Activated CD8-positive, alpha-beta memory T cell treated with anti-CD3 and anti-CD28 coated beads, Interleukin-2, amount 50 U/mL, for 24 hours (primary cell): ENCODE data around the gene GRIN1.

Experiments
- DNase-seq: peaks from one replicate; pipeline ENCODE4 v3.0.0-alpha.2; 2020; ENCODE audit errors: extremely low read depth

Gene GRIN1

DNA sequence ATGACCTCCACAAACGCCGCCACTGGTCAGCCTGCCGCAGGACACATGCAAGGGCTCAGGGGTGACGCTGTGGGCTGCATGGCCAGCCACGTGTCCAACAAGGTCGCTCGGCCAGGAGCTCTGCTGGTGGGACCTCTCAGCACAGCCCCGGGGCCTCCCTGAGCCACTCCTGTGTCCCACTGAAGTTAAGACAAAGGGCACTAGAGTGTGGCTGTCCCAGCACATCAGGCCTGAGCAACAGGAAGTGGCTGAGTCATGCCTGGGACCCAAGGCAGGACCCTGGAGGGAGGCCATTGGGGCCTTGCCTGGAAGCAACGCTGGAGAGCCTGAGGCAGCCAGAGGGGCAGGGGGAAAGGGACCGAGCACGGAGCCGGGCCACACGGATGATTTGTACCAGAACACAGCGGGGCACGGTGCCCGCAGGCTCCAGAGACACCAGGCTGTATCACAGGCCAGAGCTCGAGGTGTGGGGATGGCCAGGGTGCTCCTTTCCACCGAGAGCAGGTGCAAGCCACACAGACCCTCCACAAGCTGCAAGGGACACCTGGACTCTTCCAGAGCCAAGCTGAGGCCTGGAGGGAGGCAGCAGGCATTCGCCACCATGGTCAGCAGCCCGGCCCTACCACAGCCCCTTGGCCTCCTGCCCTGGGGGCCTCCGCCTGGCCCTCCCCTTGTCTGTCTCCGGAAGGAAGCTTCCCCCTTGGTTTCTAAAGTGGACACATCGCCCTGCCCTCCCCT is 39.4 kb downstream of the GRIN1 start:
- DNase-seq = no peak

DNA sequence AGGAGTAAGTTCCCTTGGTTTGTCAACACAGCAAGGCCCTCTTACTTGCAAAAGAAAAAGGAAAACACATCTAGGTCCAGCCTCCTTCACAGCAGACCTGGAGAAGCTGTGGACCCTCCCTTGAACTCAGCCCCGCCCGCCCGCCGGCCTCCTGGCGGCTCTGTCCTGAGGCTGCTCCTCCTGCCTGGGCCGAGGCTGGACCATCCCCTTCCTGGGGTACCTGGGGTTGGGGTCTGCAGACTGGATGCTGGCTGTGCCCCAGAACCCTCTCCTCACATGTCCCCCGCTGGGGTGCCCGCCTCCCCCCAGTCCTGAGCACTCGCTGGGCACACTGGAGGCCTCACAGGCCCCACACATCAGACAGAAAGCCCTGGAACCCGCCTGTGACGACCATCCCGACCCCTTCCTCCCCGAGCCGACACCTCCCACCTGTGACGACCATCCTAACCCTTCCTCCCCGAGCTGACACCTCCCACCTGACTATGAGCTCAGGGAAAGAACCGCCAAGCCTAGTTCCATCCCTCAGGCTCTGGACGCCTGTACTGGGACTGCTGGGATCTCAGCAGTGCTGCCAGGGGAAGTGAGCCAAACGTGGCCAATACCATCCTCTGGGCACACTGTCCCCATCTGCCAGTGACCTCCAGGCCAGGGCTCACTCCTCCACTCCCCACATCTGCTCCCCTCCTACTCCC is 40.1 kb downstream of the GRIN1 start:
- DNase-seq = no peak

DNA sequence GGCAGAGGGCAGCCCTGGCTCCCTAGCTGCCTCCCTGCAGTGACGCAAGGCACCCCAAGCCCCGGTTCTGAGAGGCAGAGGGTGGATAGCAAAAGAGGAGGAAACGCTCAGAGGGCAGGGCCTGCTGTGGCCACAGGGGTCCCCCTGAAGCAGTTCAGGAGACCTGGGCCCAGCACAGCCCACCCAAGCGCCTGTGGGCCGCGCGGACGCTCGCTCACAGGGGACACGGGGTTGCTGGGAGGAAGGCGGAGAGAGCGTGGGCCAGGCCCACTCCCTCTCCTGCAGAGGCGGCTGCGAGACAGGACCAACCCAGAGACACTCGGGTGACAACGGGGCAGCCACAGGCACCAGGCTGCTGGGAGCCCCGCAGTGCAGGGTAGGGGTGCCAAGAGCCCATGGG is 40.8 kb downstream of the GRIN1 start:
- no peak for DNase-seq

DNA sequence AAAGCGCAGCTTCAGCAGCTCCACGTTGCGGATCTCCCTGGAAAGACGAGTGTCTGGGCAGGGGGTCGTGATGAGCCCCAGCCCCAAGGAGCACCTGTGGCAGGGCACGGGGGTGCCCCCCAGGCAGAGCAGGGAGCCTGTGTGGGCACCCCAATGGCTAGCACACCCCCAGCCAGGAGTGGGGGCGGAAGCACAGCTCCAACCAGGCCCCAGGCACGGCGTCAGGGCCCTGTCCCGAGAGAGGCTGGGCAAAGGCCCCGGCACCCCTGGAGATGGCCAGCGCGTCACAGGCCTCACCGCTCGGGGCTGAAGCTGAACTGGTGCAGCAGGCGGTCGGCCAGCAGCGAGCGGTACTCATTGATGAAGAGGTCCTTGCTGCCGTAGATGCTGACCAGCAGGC is 41.5 kb downstream of the GRIN1 start:
- no peak for DNase-seq

DNA sequence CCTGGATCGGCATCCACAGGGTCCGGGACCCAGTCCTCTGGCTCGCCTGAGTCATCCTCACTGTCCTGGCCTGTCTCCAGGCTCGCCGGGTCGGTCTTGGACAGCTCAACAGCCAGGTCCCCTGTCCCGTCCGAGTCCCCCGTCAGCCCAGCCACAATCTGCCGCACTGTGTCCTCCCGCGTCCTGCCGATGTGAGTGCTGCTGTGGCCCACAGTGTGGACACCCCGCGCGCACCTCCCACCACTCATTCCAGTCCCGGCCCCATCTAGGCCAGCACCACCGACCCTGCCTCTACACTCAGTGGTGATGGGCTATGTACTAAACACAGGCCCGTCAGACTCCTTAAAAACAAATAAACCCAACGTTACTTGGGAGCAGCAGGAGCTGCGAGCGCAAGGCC is 42.7 kb downstream of the GRIN1 start:
- DNase-seq = no peak

DNA sequence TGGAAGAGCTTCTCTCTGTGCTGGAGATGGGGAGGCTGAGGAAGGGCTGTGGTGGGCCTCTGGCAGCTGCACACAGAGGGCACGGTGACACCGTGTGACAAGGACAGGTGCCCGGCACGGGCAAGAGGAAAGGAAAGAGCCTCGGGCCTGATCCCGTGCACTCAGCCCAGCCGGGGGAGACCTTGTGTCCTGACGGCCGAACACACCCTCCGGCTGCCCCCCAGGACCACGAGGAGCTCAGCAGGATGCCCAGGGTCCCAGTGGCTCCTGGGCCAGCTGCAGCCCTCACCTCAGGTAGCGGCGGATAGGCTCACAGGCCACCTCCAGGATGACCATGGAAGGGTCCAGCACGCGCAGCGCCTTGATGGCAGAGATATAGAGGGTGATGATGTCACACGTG is 43.9 kb downstream of the GRIN1 start:
- no peak for DNase-seq

DNA sequence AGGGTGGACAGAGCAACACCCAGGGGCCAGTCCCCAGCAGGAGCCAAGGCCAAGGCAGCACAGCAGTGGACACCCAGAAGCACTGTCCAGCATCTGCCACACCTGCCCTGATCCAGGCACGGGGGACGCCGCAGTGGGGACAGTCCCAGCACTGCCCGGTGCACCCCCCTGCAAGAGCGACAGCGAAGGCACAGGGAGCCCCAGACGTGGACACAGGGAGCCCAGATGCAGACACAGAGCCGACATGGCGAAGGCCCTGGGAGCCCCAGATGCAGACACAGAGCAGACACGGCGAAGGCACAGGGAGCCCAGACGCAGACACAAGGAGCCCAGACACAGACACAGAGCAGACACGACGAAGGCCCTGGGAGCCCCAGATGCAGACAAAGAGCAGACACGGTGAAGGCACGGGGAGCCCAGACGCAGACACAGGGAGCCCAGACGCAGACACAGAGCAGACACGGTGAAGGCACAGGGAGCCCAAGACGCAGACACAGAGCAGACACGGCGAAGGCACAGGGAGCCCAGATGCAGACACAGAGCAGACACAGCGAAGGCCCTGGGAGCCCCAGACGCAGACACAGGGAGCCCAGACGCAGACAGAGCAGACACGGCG is 45.1 kb downstream of the GRIN1 start:
- DNase-seq = no peak

DNA sequence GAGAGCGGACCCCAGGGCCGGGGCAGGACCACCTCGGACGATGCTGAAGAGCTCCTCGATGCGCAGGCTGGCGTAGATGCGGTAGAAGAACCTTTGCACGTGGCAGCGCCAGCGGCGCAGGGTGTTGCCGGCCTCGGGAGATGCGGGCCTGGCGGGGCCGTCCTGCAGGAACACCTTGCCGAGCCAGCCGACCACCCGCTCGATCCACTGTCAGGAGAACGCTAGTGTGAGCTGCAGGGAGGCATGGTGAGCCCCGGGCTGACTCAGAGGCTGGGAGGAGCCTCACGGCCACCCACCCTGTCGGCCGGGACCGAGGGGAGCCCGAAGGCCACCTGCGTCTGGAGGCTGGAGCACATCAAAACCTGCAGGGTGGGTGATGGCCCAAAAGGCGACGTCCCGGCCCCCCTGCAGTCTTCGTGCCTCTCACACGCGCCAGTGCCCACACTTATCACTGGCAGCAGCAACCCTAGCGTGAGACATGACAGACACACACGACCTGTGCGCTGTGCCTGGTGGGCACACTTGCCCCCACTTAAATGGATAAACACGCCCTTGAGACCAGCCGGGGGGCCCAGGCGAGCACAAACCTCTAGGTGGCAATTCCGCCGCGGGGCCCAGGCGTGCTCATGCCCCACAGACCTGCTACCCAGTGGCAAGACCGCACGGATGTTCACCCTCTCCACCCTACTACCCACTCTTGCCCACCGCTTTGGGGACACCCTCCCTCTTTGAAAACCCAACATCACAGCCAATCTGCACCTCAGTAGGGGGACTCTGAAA is 46.1 kb downstream of the GRIN1 start:
- no peak for DNase-seq

DNA sequence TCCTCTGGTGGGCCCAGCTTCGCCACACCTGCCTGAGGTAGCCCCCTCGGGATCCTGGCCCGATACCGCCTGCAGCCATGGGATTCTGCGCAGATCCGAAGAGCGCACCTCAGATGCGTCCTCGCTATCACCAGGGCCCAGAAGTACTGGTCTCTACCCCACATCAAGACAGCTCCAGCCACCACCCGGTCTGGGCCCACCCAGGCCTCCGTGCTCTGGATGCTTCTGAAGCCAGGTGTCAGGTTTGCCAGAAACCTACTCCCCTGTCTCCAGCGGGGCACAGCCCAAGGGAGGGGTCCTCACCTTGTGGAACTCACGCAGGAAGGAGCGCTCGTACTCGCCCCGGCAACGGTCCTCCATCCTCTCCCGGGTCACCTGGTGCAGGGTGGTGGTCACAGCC is 47.0 kb downstream of the GRIN1 start:
- no peak for DNase-seq

DNA sequence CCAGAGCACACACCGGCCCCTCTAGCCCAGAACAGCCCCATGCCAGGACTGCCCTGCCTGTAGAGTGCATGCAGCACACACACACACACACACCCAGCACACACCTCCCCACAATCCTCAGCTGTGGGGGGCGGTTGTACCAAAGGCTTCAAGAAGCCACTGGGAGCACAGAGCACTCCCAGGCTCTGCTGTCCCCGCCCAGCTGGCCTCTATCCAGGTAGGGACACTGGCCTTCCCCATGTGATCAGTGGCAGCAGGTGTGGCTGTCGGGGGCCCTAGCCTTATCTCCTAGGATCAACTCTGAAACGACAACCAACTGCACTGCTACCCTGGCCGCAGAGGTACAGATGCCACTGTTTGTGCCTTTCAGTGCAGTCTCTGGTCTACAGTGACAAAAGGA is 47.4 kb downstream of the GRIN1 start:
- DNase-seq = no peak

DNA sequence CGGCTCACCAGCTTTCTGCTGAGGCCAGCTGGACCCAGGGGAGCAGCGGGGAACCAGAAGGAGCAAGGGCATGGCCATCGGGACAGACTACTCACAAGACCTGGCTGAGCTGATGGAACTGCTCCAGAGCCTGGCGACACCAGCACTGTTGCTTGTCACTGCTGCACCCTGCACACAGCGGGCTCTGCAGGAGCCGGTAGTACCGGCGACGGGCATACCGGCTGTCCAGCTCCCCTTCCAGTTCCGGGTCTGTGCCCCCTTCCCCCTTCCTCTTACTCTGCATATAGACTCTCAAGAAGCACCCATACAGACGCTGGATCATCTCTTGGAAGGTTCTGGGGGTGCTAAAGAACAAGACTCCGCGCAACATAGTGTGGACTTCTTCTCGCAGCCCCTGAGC is 48.4 kb downstream of the GRIN1 start:
- DNase-seq = no peak

DNA sequence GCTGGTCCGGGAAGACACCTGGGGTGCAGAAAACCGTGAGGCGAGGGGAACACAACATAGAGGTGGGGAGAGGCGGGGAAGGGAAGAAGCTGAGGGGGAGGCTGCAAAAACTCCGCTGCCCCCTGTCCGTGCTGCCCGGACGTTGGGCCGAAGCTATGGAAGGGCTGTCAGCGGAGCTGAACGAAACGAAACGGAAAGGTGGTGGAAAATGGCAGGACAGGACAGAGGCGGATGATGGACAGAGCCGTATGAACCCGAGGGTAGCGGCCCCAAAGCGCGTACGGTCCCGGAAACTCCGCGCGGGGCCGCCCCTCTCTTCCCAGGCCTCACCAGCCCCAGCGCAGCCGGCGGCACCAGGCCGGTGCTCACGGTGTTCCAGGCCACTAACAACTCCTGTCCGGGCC is 49.1 kb downstream of the GRIN1 start:
- no peak for DNase-seq

DNA sequence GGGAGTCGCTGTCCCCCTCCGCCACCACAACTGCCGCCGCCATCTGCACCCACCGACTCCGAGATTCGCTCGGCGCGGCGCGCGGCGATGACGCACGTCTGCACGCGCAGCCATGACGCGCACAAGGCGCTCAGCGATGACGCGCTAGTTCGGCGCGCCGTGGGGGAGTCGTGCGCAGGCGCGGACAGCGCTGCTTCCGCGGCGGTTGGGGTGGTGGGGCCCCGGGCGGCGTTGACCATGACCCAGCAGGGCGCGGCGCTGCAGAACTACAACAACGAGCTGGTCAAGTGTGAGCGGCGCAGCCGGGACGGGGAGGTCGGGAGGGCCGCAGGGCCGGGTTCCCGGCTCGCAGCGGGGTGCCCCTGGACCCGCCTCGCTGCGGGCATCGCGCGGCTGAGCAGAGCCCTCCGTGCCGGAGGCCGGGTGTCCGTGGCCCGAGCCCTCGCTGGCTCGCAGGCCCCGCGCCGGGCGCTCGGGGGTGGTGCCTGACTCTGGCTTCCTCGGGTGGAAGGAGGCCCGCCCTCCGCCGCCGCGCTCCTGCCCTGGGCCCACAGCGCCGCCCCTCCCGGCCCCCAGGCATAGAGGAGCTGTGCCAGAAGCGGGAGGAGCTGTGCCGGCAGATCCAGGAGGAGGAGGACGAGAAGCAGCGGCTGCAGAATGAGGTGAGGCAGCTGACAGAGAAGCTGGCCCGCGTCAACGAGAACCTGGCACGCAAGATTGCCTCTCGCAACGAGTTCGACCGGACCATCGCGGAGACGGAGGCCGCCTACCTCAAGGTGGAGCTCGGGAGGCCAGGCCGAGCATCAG is 49.7 kb downstream of the GRIN1 start, which contains the start of the genes ANAPC2 and SSNA1:
ANAPC2 (minus strand) TSS at position 71 of the 807 bp plus-strand sequence; CDS start at position 43, 28 bp downstream.
SSNA1 (plus strand) TSS at position 187 of the 807 bp plus-strand sequence; CDS start at position 238, 51 bp downstream.
- peak; percentile 82 for DNase-seq

DNA sequence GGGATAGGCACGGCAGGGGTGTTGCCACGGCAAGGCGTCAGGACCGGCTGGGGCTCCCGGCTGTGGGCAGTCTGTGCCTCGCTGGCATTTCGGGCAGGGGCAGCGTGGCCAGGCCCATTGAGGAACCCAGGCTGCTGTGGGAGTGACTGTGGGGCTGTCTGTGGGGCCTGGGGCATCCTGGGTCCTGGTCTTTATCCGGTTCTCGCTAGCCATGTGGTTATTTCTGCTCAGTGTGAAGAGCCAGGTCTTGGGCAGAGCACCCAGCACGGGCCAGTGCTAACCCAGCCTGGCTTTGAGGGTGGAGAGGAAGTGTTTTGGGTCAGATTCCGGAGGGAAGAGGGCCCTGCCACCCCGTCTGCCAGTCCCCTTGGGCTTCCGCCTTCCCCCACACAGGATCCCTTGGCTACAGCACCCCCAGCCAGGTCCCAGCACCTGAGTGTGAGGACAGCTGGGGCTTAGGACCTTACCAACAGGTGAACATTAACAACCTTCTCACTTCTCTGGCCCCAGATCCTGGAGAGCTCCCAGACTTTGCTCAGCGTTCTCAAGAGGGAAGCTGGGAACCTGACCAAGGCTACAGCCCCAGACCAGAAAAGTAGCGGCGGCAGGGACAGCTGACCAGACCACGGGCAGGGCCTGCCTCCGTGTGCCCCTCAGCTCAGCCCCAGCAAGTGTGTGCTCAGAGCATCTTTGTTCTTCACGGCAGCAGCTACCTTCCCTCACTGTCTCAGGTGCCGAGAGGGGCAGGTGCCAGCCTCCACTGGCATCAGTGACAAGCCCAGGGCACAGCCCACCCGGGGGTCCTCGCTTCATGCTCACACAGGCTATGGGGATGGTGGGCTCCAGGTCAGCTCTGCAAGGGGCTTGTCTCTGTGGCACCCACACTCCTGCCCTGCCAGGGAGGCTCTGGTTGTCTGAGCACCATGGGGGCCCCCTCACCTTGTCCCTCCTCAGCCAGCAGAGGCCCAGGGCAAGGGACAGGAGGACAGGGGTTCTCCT is 50.6 kb downstream of the GRIN1 start:
- DNase-seq = no peak

DNA sequence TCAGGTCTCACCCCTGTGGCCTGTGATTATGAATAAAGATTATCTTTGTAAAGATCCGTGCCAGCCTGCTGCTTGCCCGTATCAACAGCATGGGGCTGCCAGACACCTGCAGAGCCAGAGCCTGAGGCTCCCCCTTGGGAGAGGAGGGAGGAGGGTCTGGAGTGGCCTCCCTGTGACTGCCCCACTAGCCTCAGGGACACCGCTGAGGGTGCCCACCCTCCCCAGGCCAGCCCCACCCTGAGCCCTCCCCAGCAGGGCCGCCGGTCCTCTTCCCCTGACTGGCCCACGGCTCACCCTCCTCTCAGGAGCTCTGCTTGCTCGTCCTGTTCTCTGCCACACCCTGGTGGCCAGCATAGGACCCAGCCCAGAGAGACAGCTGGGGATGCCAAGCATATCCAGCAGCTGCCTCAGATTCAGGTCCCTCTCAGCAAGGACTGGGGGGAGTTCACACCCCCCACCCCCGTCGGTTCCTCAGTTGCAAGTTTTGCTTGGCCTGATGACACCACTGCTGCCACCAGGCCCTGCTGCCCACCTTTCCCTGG is 51.4 kb downstream of the GRIN1 start:
- DNase-seq = no peak

DNA sequence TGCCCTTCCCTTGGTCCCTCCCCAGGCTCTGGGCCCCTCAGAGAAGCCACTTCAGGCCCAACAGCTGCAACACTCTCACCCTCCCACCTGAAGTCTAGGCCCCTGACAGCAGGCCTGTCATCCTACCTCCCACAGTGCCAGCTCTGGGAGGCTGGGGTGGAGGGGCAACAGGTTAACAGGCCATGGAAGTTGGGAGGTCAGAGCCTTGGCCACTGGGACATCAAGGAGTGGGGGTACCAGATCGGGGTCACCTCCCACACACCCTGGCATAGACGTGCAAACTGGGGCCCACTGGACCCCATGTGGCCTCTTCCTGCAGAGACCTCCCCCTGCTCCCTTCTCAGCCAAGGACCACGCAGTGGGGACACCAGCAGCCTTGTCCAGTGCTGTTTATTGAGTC is 52.3 kb downstream of the GRIN1 start:
- no peak for DNase-seq

DNA sequence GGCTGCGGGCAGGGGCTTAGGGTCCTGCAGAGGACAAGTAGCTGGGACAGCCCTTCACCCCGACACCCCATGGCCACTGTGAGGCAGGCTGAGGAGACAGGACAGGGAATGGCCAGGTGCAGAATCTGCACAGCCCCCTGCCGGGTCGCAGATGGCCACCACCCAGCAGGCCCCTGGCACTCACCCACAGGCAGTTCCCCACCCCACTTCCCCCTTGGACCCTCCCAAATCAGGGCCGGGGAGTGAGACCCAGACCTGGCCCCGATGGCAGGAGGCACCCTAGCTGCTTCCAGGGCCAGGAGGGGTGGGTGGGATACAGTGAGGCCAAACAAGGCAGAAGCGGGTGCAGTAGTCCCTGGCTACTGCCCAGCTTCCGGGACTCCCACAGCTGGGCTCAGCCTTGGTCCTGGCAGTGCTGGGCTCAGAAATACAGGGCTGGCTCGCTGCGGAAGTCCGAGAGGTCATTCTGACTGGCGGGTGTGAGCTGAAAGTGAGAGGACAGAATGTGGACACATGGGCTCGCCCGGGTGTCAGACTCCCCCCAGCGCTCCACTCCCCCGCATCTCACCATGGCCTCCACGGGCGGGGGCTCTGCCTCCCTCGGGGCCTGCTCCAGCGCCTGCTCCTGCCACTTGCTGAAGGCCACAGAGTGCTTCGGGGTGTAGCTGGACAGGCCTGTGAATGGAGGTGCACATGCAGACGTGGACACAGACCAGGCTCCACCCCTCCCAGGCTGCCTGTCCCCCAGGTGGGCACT is 52.9 kb downstream of the GRIN1 start:
- no peak for DNase-seq

DNA sequence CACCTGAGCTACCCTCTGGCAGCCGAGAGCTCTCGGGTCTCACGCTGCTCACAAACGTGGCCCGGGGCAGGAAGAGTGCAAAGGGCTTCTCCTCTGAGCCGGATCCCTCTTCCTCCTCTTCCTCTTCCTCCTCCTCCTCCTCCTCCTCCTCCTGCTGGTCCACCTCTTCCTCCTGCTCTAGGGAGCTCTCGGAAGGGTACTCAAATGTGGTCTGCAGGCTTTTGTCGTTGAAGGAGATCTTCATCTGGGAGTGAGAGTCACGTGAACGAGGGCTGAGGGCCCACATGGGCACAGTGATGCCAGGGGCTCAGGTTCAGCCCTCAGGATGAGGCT is 53.5 kb downstream of the GRIN1 start:
- no peak for DNase-seq

DNA sequence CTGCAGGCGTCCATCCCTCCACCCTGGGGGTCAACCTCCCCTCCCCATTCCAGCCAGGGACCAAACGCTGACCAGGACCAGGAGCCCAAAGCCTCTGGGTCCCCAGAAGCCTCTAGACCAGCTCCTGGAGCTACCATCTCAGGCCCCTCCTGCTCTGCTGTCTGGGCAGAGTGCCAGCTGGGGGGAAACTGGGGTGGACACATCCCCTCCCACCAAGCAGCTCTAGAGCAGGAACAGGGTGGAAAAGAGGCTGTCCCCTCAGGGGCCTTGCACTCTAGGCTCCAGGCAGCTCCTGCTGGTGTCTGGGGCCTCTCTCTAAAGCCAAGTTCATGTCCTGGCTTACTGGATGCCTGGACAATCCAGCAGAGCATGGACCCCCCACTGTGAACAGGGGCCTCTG is 53.9 kb downstream of the GRIN1 start:
- DNase-seq = no peak
